Tibial nerve (tissue), 4 donors: Measurements from ENCODE around the gene UTP11. TPM values are rescaled to one million over a fixed set of nuclear protein-coding genes. Genes with fewer than 3 reads are reported as not detected.
A peak's percentile ranks its signal among the peaks of the same experiment; 100 is the strongest.

Experiments
- DNase-seq, 2 donors: peaks; one replicate each; pipeline ENCODE4 v3.0.0-alpha.2; 2019; ENCODE audit warnings: low spot score in 2 of 2
- H3K27ac ChIP-seq, 4 donors: fragments of 200-600 bp; sonication (generic) in 3 of 4; one replicate each; pipeline ENCODE4 v1.5.1; 2017 to 2019; ENCODE audit warnings: mild to moderate bottlenecking in 1 of 4
- H3K27me3 ChIP-seq, 2 donors: fragments of 200-600 bp; sonication (generic) in 1 of 2; one replicate each; pipeline versions ENCODE4 v1.5.1 to v1.6.0; 2017 to 2019
- H3K36me3 ChIP-seq, 3 donors: fragments of 200-600 bp; sonication (generic); one replicate each; pipeline ENCODE4 v1.5.1; 2018 to 2019
- H3K4me1 ChIP-seq, 4 donors: fragments of 200-600 bp; sonication (generic) in 3 of 4; one replicate each; pipeline ENCODE4 v1.5.1; 2017 to 2019
- H3K4me3 ChIP-seq, 4 donors: fragments of 200-600 bp; sonication (generic) in 3 of 4; one replicate each; pipeline ENCODE4 v1.5.1; 2017 to 2019; ENCODE audit warnings: mild to moderate bottlenecking in 1 of 4, moderate library complexity in 1 of 4
- H3K9me3 ChIP-seq, 4 donors: fragments of 200-600 bp; sonication (generic) in 3 of 4; one replicate each; pipeline ENCODE4 v1.5.1; 2017 to 2019
- EP300 ChIP-seq, 2 donors: sonication (generic); formaldehyde crosslinking; IDR thresholded peaks; one replicate each; pipeline ENCODE4 v1.6.1; 2017; ENCODE audit warnings: antibody characterized with exemption in 2 of 2, mild to moderate bottlenecking in 1 of 2
- POLR2A ChIP-seq, 2 donors: fragments of 450-650 bp; IDR thresholded peaks; one replicate each; pipeline ENCODE4 v1.6.1; 2017; ENCODE audit warnings: antibody characterized with exemption in 2 of 2, mild to moderate bottlenecking in 2 of 2, moderate library complexity in 2 of 2
- WGBS, 2 donors: methylation state at CpG; one replicate each; pipeline ENCODE4 v1.1.5; 2018; 5-methylcytosine and 5-hydroxymethylcytosine counted together
- total RNA-seq, 4 donors: library from RNA; depleted of rRNA; stranded (reverse); fragments of >200 nt; gene quantifications; one replicate each; pipeline ENCODE4 v1.1.0, GENCODE V29; 2016
- TF ChIP-seq, protein P1 (sequence below), 5 experiments: fragments of 200-600 bp in 3 of 5; fragments of 450-650 bp in 2 of 5; sonication (generic) in 3 of 5; IDR thresholded peaks; one replicate each; pipeline ENCODE4 v1.5.1; 2016 to 2019; ENCODE audit warnings: antibody characterized with exemption in 5 of 5, mild to moderate bottlenecking in 3 of 5, moderate library complexity in 2 of 5

The UTP11 gene
- total RNA-seq, 4 donors from 2014 or later: 16.5 to 36.8 (median 25.7) TPM

DNA sequence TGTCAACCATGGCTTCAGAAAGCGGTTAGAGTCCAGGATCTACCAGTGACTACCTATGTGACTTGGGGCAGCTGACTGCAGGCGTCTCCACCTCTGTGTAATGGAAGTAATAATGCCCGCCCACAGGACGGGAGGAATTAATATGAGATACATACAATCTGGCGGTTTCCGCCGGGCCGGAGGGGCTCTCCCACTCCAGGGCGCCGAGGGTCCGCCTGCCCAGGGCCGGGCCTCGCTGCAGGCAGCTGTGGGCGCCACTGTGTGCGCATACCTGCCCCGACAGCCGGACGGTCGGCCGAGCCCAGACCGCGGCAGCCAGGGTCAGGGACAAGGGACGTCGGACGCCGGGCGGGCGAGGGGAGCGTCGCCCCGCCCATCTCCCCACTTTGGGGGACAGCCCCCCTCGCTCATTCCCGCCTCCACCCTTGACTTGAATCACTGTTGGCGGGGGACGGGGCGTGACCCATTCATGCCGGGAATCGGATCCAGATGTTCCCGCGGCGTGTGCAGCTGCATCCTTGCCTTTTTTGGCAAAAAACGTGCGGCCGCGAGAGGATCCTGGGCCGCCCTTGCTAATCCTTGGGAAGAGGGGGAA is 16.7 kb upstream of the UTP11 start:
- WGBS, 2 donors: 2 to 14% methylated on average over 25 to 46 of the region's 46 CpGs
- H3K36me3 ChIP-seq: peaks cover 0 to 24% (median 0%) of the 10 kb centered on the region in 3 donors
- H3K27ac ChIP-seq: peak overlapping the region; percentile 73 to 97 (median 84)
- H3K9me3 ChIP-seq: no peaks in the 10 kb centered on the region
- H3K4me3 ChIP-seq: peak overlapping the region; percentile 30 to 56 (median 54)
- DNase-seq: peak; percentile 62 to 73
- no peaks in the 10 kb centered on the region for H3K27me3 ChIP-seq
- TF ChIP-seq, protein P1, sequence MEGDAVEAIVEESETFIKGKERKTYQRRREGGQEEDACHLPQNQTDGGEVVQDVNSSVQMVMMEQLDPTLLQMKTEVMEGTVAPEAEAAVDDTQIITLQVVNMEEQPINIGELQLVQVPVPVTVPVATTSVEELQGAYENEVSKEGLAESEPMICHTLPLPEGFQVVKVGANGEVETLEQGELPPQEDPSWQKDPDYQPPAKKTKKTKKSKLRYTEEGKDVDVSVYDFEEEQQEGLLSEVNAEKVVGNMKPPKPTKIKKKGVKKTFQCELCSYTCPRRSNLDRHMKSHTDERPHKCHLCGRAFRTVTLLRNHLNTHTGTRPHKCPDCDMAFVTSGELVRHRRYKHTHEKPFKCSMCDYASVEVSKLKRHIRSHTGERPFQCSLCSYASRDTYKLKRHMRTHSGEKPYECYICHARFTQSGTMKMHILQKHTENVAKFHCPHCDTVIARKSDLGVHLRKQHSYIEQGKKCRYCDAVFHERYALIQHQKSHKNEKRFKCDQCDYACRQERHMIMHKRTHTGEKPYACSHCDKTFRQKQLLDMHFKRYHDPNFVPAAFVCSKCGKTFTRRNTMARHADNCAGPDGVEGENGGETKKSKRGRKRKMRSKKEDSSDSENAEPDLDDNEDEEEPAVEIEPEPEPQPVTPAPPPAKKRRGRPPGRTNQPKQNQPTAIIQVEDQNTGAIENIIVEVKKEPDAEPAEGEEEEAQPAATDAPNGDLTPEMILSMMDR (IDR thresholded peaks at IDR 0.05): no peak
- TF ChIP-seq EP300 (IDR thresholded peaks at IDR 0.05) (peak; percentile 44 to 65), POLR2A (IDR thresholded peaks at IDR 0.05) (peak in 1 of 2 donors; percentile 47)
- H3K4me1 ChIP-seq: peaks cover 0 to 61% (median 40%) of the 10 kb centered on the region in 4 donors

DNA sequence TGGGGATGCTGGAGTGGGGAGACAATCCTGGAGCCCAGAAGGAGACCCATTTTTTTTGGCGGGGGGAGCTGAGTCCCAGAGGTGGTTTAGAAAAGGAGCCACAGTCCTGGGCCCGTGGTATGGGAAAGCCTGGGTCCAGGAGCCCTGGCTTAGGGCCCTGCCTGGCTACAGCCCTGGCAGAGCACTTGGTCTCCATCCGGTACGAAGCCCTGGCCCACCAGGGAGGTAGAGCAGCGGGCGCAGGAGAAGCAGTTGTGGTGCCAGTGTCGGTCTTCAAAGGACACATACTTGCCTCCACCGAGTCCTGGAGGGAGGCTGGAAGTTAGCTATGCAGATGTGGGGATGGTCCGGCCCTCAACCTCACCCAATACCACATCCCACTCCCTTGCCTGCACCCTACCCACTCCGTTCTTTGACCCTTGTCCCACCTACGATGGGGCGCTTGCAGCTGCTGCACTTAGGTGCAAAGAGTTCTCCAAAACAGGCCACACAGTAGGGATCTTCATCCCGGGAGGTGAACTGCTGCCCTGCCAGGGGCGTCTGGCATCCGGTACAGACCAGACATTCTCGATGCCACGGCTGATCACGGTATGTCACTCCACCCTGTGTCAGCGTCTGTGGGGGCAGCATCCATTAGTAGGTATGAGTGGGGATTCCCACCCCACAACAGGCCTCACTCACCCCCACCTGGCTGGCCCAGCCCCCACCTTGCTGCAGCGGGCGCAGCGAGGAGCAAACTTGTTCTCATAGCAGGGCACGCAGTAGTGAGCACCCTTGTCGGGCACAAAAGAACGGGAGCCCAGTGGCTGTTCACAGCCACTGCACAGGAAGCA is 15.1 kb upstream of the UTP11 start:
- DNase-seq: no peak
- H3K36me3 ChIP-seq: peaks cover 0 to 24% (median 0%) of the 10 kb centered on the region in 3 donors
- WGBS, 2 donors: 84 to 90% methylated on average over 21 to 23 of the region's 25 CpGs
- H3K4me1 ChIP-seq: peaks cover 0 to 77% (median 50%) of the 10 kb centered on the region in 4 donors
- no peak overlapping the region for H3K4me3 ChIP-seq
- peak overlapping the region; percentile 73 to 97 (median 84) for H3K27ac ChIP-seq
- H3K9me3 ChIP-seq: no peaks in the 10 kb centered on the region
- H3K27me3 ChIP-seq: no peaks in the 10 kb centered on the region
- TF ChIP-seq, protein P1 (IDR thresholded peaks at IDR 0.05): no peak
- TF ChIP-seq POLR2A (IDR thresholded peaks at IDR 0.05) (no peak), EP300 (IDR thresholded peaks at IDR 0.05) (no peak)

DNA sequence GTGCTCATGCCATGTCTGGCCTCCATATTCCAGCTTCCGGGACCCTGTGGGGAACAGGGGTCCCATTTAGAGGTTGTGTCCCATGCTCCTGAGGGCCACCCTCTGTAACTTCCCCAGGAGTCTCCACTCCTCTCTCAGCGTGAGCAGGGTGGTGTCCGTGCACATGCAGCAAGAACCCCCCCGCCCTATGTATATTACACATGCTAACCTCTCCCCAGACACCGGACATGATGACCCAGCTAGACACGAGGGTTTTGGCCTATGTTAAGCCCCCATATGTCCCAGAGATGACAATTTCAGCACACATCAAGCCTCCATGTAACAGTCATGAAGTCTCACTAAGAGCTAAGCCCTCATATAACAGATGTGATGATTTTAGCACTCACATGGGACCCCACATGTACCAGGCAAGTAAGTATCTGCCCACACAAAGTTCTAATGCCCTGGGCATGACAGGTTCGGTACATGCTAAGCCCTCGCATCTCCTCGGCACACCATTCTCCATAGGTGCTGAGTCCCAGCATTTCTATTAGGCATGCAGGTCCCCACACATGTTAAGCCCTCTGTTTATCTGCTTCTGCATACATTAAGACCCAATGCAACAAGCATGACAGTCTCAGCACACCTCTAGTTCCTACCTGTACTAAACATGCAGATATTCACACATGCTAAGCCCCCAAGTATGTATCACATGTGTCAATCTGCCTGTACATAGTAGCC is 14.3 kb upstream of the UTP11 start:
- WGBS, 2 donors: 81 to 85% methylated on average over 9 of the region's 9 CpGs
- no peaks in the 10 kb centered on the region for H3K27me3 ChIP-seq
- H3K4me3 ChIP-seq: no peak overlapping the region
- no peak for DNase-seq
- peaks cover 0 to 85% (median 54%) of the 10 kb centered on the region in 4 donors for H3K4me1 ChIP-seq
- H3K27ac ChIP-seq: peak overlapping the region in 3 of 4 donors; percentile 89 to 97 (median 92)
- TF ChIP-seq EP300 (IDR thresholded peaks at IDR 0.05) (no peak), POLR2A (IDR thresholded peaks at IDR 0.05) (no peak)
- TF ChIP-seq, protein P1 (IDR thresholded peaks at IDR 0.05): no peak
- H3K9me3 ChIP-seq: no peaks in the 10 kb centered on the region
- H3K36me3 ChIP-seq: peaks cover 0 to 24% (median 0%) of the 10 kb centered on the region in 3 donors

DNA sequence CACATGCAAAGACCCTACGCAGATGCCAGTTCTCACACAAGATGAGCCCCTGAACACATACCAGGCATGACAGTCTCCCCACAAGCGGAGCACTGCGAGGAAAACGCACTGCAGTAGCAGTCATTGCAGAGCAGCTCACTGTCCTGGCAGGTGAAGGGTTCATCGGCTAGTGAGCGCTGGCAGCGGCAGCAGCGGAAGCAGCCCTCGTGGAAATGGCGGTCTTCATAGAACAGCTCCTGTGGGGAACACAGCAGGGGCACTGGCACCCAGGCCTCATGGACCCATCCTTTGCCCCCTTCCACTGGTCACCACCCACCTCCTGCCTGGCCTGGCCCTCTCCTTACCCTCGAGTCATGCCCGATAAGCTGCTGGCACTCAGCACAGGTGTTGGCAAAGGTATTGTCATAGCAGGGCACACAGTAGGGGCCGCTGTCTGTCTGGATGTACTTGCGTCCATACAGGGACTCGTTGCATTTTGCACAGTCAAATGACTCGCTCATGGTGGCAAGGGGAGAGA is 13.6 kb upstream of the UTP11 start:
- no peak for DNase-seq

More for the DNA sequence above, 13.6 kb upstream of the UTP11 start:
- H3K4me3 ChIP-seq: no peak overlapping the region
- H3K4me1 ChIP-seq: peaks cover 0 to 92% (median 61%) of the 10 kb centered on the region in 4 donors
- H3K9me3 ChIP-seq: no peaks in the 10 kb centered on the region
- TF ChIP-seq EP300 (IDR thresholded peaks at IDR 0.05): no peak
- TF ChIP-seq POLR2A (IDR thresholded peaks at IDR 0.05): no peak
- TF ChIP-seq, protein P1 (IDR thresholded peaks at IDR 0.05): no peak
- WGBS, 2 donors: 71 to 73% methylated on average over 16 of the region's 16 CpGs
- H3K27ac ChIP-seq: peak overlapping the region; percentile 85 to 97 (median 90)
- peaks cover 0 to 24% (median 0%) of the 10 kb centered on the region in 3 donors for H3K36me3 ChIP-seq
- no peaks in the 10 kb centered on the region for H3K27me3 ChIP-seq
